ENCODE measurements around the gene KRT34.
"Not testable (repeated sequence)": the region's sequence is repeated elsewhere in the genome, so short reads cannot be mapped to it uniquely, and the experiment has no call there.

The KRT34 gene

GRCh38 chr17:41404024-41404671 is 22.0 kb upstream of the KRT34 start:
- DNase-seq (ENCODE audit: low spot score): peak; percentile 88

DNA sequence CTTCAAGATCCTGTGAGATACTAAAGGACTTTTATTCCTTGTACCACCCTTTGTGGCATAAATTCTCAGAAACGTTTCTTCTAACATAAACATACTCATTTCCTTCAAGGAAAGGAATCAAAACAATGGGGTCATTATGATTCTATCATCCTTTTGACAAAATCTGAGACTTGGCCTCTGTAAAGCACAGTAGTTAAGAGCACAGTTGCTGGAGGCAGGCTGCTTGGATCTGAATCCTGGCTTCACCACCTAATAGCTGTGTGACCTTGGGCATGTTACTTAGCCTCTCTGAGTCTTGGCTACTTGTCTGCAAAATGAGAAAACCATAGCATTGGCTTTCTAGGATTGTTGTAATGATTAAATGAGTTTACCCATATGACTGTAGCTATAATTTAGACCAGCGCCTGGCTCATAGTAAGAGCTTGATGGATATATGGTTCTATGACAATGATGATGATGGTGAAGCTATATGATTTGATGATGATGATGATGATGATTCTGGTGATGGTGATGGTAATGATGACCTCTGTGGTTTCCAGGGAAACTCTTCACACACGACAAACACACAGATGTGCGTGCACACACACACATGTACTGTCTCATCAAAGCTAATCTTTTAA is 21.4 kb upstream of the KRT34 start:
- DNase-seq (ENCODE audit: low spot score): no peak

DNA sequence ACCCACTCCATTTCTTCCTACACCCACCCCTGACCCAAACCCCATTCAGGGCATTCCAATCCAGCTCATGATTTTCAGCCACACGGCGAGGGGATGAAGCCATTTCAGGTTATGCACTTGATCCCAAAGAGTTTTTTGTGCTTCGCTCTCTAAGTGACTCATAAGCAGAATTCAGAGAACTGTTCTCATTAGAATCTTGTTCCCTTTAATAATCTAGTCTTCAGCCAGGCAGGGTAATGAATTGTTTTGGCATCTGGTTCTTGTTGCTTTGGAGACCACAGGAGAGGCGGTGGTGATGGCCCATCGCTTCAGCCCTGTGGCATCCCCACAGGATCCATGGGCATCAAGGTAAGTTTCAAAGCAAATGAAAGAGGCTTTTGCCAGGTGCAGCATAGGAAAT is 20.1 kb upstream of the KRT34 start:
- DNase-seq (ENCODE audit: low spot score): no peak

DNA sequence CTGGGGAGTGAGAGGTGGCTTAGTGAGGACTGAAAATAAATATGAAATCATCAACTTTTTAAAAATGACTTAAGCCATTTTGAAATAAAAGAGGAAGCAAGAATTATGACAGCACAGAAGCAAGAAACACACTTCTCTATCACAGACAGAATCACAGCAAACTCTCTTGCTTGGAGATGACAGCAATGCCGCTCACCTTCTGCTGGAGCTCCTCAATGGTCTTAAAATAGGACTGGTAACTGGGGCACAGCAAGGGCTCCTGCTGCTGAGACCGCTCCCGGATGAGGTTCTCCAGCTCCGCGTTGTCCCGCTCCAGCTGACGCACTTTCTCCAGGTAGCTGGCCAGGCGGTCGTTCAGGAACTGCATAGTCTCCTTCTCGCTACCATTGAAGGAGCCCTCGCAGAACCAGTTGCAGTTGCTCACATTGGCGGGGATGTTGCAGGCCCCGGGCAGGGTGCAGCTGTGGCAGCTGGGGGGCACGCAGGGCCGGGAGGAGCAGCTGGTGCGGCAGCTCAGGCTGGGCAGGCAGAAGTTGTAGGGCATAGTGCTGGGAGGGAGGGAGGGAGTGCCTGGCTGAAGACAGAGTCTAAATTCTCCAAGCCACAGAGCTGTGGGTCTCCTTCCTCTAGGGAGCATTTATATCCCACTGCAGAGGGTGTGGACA is 15.0 kb upstream of the KRT34 start, which contains the start of gene KRT31:
Gene KRT31 (minus strand): TSS at position 613 of the 665 bp plus-strand sequence. CDS start 69 bp downstream, at position 544.
- DNase-seq (ENCODE audit: low spot score): no peak

GRCh38 chr17:41396340-41396739 is 14.2 kb upstream of the KRT34 start:
- DNase-seq (ENCODE audit: low spot score): no peak

- no peak for DNase-seq (ENCODE audit: low spot score)
These were observed 13.5 kb upstream of the KRT34 start for GRCh38 chr17:41395611-41396010.

GRCh38 chr17:41395044-41395443 is 12.9 kb upstream of the KRT34 start:
- not testable (repeated sequence) for DNase-seq (ENCODE audit: low spot score)

GRCh38 chr17:41394254-41394996 is 12.3 kb upstream of the KRT34 start:
- DNase-seq (ENCODE audit: low spot score): no peak

- no peak for DNase-seq (ENCODE audit: low spot score)
These were observed 11.7 kb upstream of the KRT34 start for GRCh38 chr17:41393826-41394225.

DNA sequence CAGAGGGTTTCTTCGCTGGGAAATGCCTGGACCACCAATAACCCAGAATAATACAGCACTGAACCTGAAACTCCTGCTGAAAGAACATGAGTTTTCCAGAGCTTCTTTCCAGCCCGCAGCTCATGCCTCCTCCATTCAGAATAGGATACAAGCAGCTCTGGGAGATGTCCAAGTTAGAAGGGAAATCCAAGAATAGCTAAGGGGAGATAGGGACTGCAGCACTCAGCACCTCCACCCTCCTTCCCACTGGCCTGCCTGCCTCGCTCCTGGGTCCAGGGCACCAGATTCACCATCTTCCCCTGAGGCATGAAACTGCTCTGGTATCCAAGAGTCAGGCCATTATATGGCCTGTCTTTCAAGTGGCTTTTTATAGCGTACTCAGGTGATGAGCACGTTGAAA is 11.2 kb upstream of the KRT34 start:
- no peak for DNase-seq (ENCODE audit: low spot score)

DNA sequence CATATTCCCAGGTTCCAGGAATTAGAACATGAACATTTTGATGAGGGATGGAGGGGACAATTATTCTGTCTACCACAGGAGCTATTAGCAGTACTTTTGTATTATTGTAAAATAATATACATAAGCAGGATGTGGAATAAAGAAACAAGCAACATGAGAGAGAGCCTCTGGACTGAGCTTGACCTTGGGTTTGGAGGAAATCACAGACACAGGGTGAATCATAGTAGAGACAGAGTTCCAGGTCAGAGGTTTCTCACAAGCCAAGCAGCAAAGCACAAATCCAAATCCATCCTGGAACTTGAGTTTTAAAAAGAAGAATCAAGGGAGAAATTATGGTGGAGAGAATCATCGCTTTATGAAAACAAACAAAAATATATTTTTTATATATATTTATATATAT is 10.2 kb upstream of the KRT34 start:
- peak; percentile 49 for DNase-seq (ENCODE audit: low spot score)

- DNase-seq (ENCODE audit: low spot score): no peak
These were observed 9.4 kb upstream of the KRT34 start for GRCh38 chr17:41391535-41391934.

- no peak for DNase-seq (ENCODE audit: low spot score)
These were observed 8.4 kb upstream of the KRT34 start for GRCh38 chr17:41390411-41390938.

DNA sequence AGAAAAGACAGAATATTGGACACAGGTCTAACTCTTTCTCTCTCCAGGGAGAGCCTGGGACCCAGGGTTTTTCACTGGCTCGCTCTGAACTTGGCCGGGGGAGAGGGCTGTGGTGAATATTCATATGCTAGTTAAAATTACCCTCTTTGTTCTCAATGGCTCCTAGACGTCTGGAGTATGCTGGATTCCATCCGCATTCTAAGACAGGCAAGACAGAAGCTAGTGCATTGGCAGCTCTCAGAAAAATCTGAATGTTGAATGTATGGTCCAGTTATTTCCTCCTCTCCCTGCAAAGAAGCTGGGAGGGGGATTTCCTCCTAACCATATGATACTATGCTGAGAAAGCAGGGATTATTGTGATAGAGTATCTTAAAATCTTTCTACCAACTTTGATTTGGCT is 5.6 kb upstream of the KRT34 start:
- DNase-seq (ENCODE audit: low spot score): no peak

- no peak for DNase-seq (ENCODE audit: low spot score)
These were observed 4.1 kb upstream of the KRT34 start for GRCh38 chr17:41386227-41386626.

GRCh38 chr17:41383690-41384089 is 1.6 kb upstream of the KRT34 start:
- no peak for DNase-seq (ENCODE audit: low spot score)

DNA sequence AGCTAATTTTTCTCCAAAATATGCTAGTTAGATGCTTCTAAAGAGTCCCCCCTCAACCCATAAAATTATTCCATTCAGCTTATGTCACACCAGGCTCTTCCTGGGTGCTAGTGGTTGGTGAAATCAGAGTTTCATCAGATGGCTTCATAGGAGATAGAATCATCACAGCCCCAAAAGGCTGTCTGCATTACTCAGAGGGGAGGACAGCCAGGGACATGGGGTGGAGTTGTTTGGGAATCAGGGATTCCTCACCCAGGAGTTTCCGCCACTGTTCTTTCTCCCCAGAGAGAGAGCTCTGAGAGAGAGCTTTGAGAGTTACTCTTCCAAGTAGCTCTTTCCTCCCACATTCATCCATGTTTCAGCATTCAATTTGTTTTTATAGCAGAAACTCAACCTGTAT is 288 bp upstream of the KRT34 start:
- DNase-seq (ENCODE audit: low spot score): peak; percentile 58

DNA sequence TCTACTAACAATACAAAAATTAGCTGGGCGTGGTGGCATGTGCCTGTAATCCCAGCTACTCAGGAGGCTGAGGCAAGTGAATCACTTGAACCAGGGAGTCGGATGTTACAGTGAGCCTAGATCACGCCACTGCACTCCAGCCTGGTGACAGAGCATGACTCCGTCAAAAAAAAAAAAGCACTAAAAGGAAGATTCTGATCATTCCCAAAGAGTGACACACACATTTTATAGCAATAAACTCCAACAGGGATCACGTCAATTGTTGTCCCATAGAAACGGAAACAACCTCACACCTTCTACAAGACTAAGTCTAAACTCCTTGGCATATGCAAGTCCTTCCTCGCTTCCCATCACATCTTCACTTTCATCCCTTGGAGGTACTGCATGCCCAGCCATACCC is 2.0 kb downstream of the KRT34 start:
- DNase-seq (ENCODE audit: low spot score): peak; percentile 78

GRCh38 chr17:41377546-41377945 is 4.6 kb downstream of the KRT34 start:
- DNase-seq (ENCODE audit: low spot score): peak; percentile 13

DNA sequence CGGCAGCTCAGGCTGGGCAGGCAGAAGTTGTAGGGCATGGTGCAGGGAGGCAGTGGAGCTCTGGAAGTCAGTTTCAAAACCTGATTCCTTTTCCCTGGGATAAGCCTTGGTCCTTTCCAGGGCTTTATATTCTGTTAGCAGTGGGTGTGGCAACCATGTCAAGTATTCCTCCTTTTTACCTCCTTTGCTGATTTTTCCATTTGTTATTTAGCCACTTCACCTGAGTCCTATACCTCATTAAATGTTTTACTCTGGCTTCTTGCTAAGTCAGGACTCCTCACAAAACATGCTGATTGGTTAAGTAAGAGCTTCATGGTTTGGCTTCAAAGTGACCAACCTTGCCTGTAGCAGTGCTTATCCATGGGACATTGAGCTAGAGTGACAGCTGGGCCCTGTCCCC is 12.4 kb downstream of the KRT34 start, which contains the start of gene KRT33B:
Gene KRT33B (minus strand): TSS at position 101 of the 400 bp plus-strand sequence. CDS start 63 bp downstream, at position 38.
- DNase-seq (ENCODE audit: low spot score): no peak

GRCh38 chr17:41369023-41369422 is 13.1 kb downstream of the KRT34 start:
- DNase-seq (ENCODE audit: low spot score): no peak

DNA sequence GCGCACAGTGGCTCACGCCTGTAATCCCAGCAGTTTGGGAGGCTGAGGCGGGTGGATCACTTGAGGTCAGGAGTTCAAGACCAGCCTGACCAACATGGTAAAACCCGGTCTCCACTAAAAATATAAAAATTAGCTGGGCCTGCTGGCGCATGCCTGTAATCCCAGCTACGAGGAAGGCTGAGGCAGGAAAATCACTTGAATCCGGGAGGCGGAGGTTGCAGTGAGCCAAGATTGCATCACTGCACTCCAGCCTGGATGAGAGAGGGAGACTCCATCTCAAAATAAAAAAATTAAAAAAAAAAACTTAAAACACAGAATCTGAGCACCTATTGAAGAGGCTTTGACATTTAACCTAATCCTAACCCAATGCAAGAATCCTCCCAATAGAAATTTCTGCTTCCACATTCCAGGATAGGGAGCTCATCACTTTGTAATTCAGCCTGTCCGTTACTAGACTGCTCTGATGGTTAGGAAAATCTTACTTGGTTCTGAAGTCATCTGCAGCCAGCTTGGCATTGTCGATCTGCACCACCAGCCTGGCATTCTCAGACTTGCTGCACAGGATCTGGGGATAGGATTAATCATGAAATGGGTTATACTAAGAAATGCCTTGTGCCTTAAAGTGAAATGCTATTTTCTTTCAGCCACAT is 14.6 kb downstream of the KRT34 start:
- peak; percentile 83 for DNase-seq (ENCODE audit: low spot score)

Data from AG20443 (cell line).